CD8-positive, alpha-beta memory T cell (primary cell): ENCODE measurements around the gene ZMYND15. TPM values are rescaled to one million over a fixed set of nuclear protein-coding genes. Genes with fewer than 3 reads are reported as not detected.
A peak's percentile ranks its signal among the peaks of the same experiment; 100 is the strongest.

Source experiments
- CTCF ChIA-PET: fragments of 350-600 bp; sonication (Branson Sonifier 250); formaldehyde crosslinking; loops from one replicate; lab custom pipeline; 2021; ENCODE audit warnings: antibody characterized with exemption; lab: Charles Lee
- POLR2A ChIA-PET: fragments of 350-600 bp; sonication (Branson Sonifier 250); formaldehyde crosslinking; loops from one replicate; lab custom pipeline; 2021; ENCODE audit warnings: antibody characterized with exemption; lab: Charles Lee
- DNase-seq, 5 donors: peaks; one replicate each; pipeline versions ENCODE4 v3.0.0 to v3.0.0-alpha.2; 2020 to 2022; ENCODE audit warnings: mixed read lengths in 1 of 5
- H3K27ac ChIP-seq: one replicate; pipeline ENCODE4 v1.7.0; 2013; ENCODE audit warnings: low read depth, mild to moderate bottlenecking, low read length, moderate library complexity
- H3K27me3 ChIP-seq: 2 replicates; pipeline ENCODE4 v1.7.0; 2013; ENCODE audit warnings: low read length, mild to moderate bottlenecking; ENCODE audit not compliant: insufficient read depth, poor library complexity, severe bottlenecking
- H3K36me3 ChIP-seq: 2 replicates; pipeline ENCODE4 v1.7.0; 2013; ENCODE audit warnings: mild to moderate bottlenecking, low read length, moderate library complexity; ENCODE audit not compliant: insufficient read depth
- H3K4me1 ChIP-seq: 2 replicates; pipeline ENCODE4 v1.7.0; 2013; ENCODE audit warnings: mild to moderate bottlenecking, low read length, moderate library complexity; ENCODE audit not compliant: insufficient read depth
- H3K4me3 ChIP-seq: 2 replicates; pipeline ENCODE4 v1.7.0; 2013; ENCODE audit warnings: mild to moderate bottlenecking, low read length
- H3K9me3 ChIP-seq: 2 replicates; pipeline ENCODE4 v1.7.0; 2013; ENCODE audit warnings: mild to moderate bottlenecking, low read length
- H3K27ac Mint-ChIP-seq, 8 donors: one replicate each; pipeline ENCODE4 v1.8.0; 2020 to 2021; ENCODE audit warnings: mixed read lengths in 8 of 8, mild to moderate bottlenecking in 6 of 8, inconsistent platforms in 3 of 8, moderate library complexity in 3 of 8
- H3K27me3 Mint-ChIP-seq, 2 donors: one replicate each; pipeline ENCODE4 v1.8.0; 2020 to 2021; ENCODE audit warnings: mixed read lengths in 2 of 2, mild to moderate bottlenecking in 1 of 2, moderate library complexity in 1 of 2
- H3K36me3 Mint-ChIP-seq, 3 donors: one replicate each; pipeline ENCODE4 v1.8.0; 2020 to 2021; ENCODE audit warnings: mixed read lengths in 3 of 3, inconsistent platforms in 1 of 3, mild to moderate bottlenecking in 1 of 3
- H3K4me1 Mint-ChIP-seq, 3 donors: one replicate each; pipeline ENCODE4 v1.8.0; 2020 to 2021; ENCODE audit warnings: mixed read lengths in 3 of 3, inconsistent platforms in 1 of 3, mild to moderate bottlenecking in 1 of 3
- H3K4me3 Mint-ChIP-seq, 7 donors: one replicate each; pipeline ENCODE4 v1.8.0; 2020 to 2021; ENCODE audit warnings: mixed read lengths in 7 of 7, mild to moderate bottlenecking in 6 of 7, moderate library complexity in 4 of 7, inconsistent platforms in 2 of 7
- H3K9me3 Mint-ChIP-seq, 5 donors: one replicate each; pipeline ENCODE4 v1.8.0; 2020 to 2022; ENCODE audit warnings: mixed read lengths in 5 of 5, mild to moderate bottlenecking in 3 of 5, moderate library complexity in 2 of 5, inconsistent platforms in 1 of 5
- polyA plus RNA-seq: library from polyadenylated mRNA; unstranded; fragments of 300-500 nt; fragmentation: Illumina TruSeq; gene quantifications from one replicate; pipeline ENCODE4 v1.2.3, GENCODE V29; 2021
- total RNA-seq, 2 experiments: library from RNA; stranded (reverse); gene quantifications; one replicate each; pipeline ENCODE4 v1.2.3, GENCODE V29; 2021

Gene ZMYND15
- total and polyA plus RNA-seq, 3 experiments from 2014 or later: 0.09 TPM; not detected in 2

DNA sequence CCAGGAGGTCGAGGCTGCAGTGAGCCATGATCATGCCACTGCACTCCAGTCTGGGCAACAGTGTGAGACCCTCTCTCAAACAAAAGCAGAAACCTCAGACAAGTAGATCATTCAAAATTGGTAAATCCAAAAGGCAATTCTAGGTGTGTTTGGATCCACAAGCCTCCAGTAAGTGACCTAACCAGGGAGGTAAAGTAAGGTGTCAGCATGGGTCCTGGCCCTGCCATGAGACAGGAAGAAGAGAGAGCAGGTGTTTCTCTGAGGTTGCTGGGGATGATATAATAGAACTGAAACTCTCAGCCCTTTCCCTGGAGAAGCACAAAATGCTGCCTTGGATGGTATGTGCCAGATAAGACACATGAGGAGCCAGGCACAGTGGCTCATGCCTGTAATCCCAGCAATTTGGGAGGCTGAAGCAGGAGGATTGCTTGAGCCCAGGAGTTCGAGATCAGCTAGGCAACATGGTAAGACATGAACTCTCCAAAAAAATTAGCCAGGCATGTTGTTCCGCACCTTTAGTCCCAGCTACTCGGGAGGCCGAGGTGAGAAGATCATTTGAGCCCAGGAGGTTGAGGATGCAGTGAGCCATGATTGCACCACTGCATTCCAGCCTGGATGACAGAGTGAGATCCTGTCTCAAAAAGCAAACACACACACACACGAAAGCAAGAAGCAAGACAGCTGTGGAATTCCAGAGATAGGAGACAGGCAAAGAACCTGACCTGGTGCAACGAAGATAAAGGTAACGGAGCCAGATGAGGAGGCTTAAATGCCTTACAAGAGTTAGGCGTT, 38.5 kb downstream of the ZMYND15 start:
- Mint-ChIP-seq H3K27ac (no peak overlapping the region), H3K4me3 (no peak overlapping the region), H3K36me3 (no peaks in the 10 kb centered on the region), H3K4me1 (no peaks in the 10 kb centered on the region), H3K9me3 (no peaks in the 10 kb centered on the region), H3K27me3 (peaks cover 11 to 43% of the 10 kb centered on the region in 2 donors)
- no peak for DNase-seq
- no peaks in the 10 kb centered on the region for H3K27me3 ChIP-seq
- ChIA-PET POLR2A (no interaction called here), CTCF (interaction anchor here (4.7 kb wide), 1 partner anchor 12 kb away, joined by 28 read pairs; no protein-coding TSS in a partner anchor)
- no peaks in the 10 kb centered on the region for H3K9me3 ChIP-seq
- H3K4me3 ChIP-seq: no peak overlapping the region
- no peaks in the 10 kb centered on the region for H3K4me1 ChIP-seq
- H3K27ac ChIP-seq: no peak overlapping the region
- H3K36me3 ChIP-seq: no peaks in the 10 kb centered on the region

DNA sequence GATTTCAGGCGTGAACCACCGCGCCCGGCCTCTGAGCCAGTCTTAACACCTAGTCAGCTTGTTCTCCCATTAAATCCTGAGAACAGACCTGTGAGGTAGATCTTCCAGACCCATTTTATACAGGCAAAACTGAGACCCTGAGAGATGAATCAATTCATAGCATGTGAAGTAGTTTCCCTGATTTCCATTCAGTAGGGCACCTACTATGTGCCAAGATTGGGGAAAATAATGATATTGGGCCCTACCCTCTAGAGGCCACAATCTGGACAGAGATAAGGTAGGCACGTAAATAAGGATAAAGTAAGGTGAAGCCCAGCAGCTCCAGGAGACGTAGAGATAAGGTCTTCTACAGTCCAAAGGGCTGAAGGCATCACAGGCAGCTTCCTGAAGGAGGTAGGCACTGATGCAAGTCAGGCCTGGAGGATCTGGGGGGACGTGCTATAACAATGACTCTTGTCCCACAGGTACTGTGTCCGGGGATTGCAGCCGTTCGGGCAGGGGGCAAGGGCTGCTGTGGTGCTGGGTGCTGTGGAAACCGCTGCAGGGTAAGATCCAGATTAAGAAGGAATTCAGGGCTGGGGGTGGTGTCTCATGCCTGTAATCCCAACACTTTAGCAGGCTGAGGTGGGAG, 40.8 kb downstream of the ZMYND15 start:
- Histone ChIP-seq H3K27me3 (peaks cover 16% of the 10 kb centered on the region), H3K9me3 (no peaks in the 10 kb centered on the region), H3K4me3 (no peak overlapping the region), H3K36me3 (no peaks in the 10 kb centered on the region), H3K27ac (no peak overlapping the region), H3K4me1 (peaks cover 2% of the 10 kb centered on the region)
- Mint-ChIP-seq H3K4me3 (no peak overlapping the region), H3K36me3 (no peaks in the 10 kb centered on the region), H3K27ac (no peak overlapping the region), H3K4me1 (peaks cover 0 to 3% (median 3%) of the 10 kb centered on the region in 3 donors), H3K9me3 (no peaks in the 10 kb centered on the region), H3K27me3 (peaks cover 28 to 49% of the 10 kb centered on the region in 2 donors)
- CTCF ChIA-PET: interaction anchor here (0.7 to 4.7 kb wide), 3 partner anchors 8 to 156 kb away, joined by 3 to 28 read pairs (median 3); partner anchors contain the start of gene GLTPD2
- POLR2A ChIA-PET: no interaction called here
- no peak for DNase-seq

DNA sequence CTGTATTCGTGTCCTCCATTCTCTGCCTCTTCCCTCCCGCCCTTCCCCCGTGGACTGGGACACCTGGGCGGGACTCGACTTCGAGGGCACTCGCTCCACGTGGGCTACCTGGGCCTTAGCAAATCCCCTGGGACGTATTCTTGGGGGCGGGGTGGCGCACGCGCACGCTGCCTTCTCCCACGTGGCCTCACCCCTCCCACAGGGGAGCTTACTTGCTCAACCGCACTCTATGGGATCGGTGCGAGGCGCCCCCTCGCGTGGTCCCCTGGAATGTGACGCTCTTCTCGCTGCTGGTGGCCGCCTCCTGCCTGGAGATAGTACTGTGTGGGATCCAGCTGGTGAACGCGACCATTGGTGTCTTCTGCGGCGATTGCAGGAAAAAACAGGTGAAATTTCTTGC, 43.0 kb downstream of the ZMYND15 start:
- Mint-ChIP-seq H3K4me3 (no peak overlapping the region), H3K27ac (no peak overlapping the region), H3K36me3 (no peaks in the 10 kb centered on the region), H3K4me1 (peaks cover 10 to 22% (median 15%) of the 10 kb centered on the region in 3 donors), H3K9me3 (no peaks in the 10 kb centered on the region), H3K27me3 (peaks cover 48 to 65% of the 10 kb centered on the region in 2 donors)
- POLR2A ChIA-PET: interaction anchor here (0.7 kb wide), 2 partner anchors 49 to 71 kb away, joined by 6 to 11 read pairs; no protein-coding TSS in a partner anchor
- no peak for DNase-seq
- H3K36me3 ChIP-seq: no peaks in the 10 kb centered on the region
- H3K4me1 ChIP-seq: peaks cover 12% of the 10 kb centered on the region
- peaks cover 23% of the 10 kb centered on the region for H3K27me3 ChIP-seq
- H3K9me3 ChIP-seq: no peaks in the 10 kb centered on the region
- no peak overlapping the region for H3K4me3 ChIP-seq
- H3K27ac ChIP-seq: no peak overlapping the region
- CTCF ChIA-PET: no interaction called here

DNA sequence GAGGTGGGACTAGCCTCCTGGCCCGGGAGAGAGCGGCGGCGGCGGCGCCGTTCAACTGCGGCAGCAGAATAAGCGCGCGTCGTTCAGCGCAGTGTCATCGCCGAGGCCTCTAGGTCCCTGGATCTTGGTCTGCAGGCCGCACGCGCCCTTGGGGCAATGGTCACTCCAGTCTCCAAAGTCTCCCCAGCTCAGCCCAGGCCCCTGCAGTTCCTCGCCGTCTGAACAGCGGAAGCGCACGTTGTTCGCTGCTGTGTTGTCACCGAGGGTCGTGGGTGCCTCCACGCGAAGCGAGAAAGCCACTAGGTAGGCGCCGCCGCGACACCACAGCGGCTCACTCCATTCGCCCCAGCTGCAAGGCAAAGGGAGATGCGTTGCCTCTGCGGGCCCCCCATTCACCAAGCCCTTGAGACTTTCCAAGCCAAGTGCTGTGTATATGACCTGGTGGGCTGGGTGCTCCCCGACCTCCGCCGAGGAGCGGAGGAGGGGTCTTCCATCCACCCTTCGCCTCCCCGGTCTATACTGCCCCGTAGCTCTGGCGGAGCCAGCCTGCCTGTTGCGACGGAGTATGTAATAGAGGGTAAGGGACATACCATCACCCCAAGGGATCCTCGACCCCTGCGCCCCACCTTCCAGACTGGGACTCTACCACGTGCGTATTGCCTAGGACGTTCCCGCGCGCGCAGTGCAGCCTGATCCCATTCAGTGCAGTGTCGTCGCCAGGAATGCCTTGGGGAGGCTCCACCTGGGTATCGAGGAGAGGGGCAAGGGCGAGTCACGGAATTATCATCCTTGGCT, 45.9 kb downstream of the ZMYND15 start:
- Histone ChIP-seq H3K27me3 (peaks cover 23% of the 10 kb centered on the region), H3K4me1 (peaks cover 20% of the 10 kb centered on the region), H3K9me3 (no peaks in the 10 kb centered on the region), H3K27ac (no peak overlapping the region), H3K36me3 (no peaks in the 10 kb centered on the region), H3K4me3 (no peak overlapping the region)
- Mint-ChIP-seq H3K27me3 (peaks cover 53 to 55% of the 10 kb centered on the region in 2 donors), H3K9me3 (peaks cover 0 to 2% (median 0%) of the 10 kb centered on the region in 5 donors), H3K4me3 (peak overlapping the region in 6 of 7 donors; percentile 19 to 65 (median 48)), H3K4me1 (peaks cover 14 to 29% (median 18%) of the 10 kb centered on the region in 3 donors), H3K36me3 (peaks cover 0 to 2% (median 0%) of the 10 kb centered on the region in 3 donors), H3K27ac (no peak overlapping the region)
- no peak for DNase-seq
- CTCF ChIA-PET: interaction anchor here (0.9 to 4.1 kb wide), 3 partner anchors 71 to 91 kb away, joined by 3 to 15 read pairs (median 4); partner anchors contain the start of gene ARRB2
- POLR2A ChIA-PET: no interaction called here

DNA sequence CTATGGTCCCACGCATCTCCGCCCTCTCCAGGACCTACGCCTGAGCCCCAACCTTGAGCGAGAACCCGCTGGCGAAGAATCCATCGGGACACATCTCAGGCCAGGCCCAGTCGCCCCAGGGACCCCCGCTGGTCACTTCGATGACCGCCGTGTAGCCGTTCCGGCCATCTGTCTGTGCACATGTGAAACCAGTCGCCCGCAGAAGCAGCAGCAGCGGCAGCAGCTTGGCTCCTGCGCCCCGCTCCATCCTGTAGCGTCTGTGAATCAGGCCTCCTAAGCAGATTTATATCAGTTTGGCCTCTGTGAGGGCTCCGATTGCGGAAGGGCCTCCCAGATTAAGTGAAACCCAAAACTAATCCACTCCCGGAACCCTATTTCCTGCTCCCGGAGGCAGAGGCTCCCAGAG, 46.5 kb downstream of the ZMYND15 start, which contains the start of gene VMO1:
Gene VMO1, minus strand, starts transcription at position 259 of the 406 bp plus-strand sequence. Its CDS starts 12 bp downstream, at position 247.
- peaks cover 51 to 53% of the 10 kb centered on the region in 2 donors for H3K27me3 Mint-ChIP-seq
- DNase-seq: no peak

DNA sequence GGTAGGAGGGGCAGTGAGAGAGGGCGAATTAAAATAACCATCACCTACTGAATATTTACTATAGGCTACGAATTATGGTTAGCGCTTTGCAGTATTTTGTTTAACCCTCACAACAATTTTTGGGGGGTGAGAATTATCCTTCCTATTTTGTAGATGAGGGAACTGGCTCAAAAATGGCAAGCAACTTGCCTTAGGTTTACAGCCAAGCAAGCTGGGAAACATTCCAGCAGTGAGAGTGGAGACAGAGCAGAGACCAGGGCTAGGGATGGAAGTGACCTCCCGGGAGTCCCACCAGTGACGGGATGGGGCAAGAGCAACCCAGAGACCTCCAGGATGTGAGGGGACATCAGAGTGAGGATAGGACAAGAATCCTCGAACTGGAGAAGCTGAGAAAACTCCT, 46.9 kb downstream of the ZMYND15 start:
- no peak for DNase-seq
- H3K36me3 ChIP-seq: no peaks in the 10 kb centered on the region
- peaks cover 24% of the 10 kb centered on the region for H3K4me1 ChIP-seq
- POLR2A ChIA-PET: no interaction called here
- Mint-ChIP-seq H3K9me3 (peaks cover 0 to 2% (median 0%) of the 10 kb centered on the region in 5 donors), H3K36me3 (peaks cover 0 to 2% (median 0%) of the 10 kb centered on the region in 3 donors), H3K27ac (no peak overlapping the region), H3K4me1 (peaks cover 18 to 38% (median 26%) of the 10 kb centered on the region in 3 donors), H3K27me3 (peaks cover 51 to 53% of the 10 kb centered on the region in 2 donors), H3K4me3 (peak overlapping the region in 3 of 7 donors; percentile 2 to 63 (median 49))
- peaks cover 23% of the 10 kb centered on the region for H3K27me3 ChIP-seq
- no peak overlapping the region for H3K4me3 ChIP-seq
- no peak overlapping the region for H3K27ac ChIP-seq
- CTCF ChIA-PET: interaction anchor here (1.3 to 4.1 kb wide), 3 partner anchors 9 to 77 kb away, joined by 3 to 15 read pairs (median 4); partner anchors contain the start of genes ARRB2 and PSMB6
- no peaks in the 10 kb centered on the region for H3K9me3 ChIP-seq

More for the DNA sequence above, 46.5 kb downstream of the ZMYND15 start, which contains the start of gene VMO1:
- Mint-ChIP-seq H3K4me3 (peak within 1 kb of the TSS; percentile 19 to 88 (median 54)), H3K36me3 (peaks cover 0 to 2% (median 0%) of the 10 kb centered on the region in 3 donors), H3K27ac (peak within 1 kb of the TSS in 1 of 8 donors; percentile 80), H3K9me3 (peaks cover 0 to 2% (median 0%) of the 10 kb centered on the region in 5 donors), H3K4me1 (peaks cover 18 to 35% (median 24%) of the 10 kb centered on the region in 3 donors)
- H3K4me1 ChIP-seq: peaks cover 24% of the 10 kb centered on the region
- ChIA-PET POLR2A (no interaction called here), CTCF (interaction anchor here (1.3 to 4.1 kb wide), 3 partner anchors 10 to 77 kb away, joined by 3 to 15 read pairs (median 4); partner anchors contain the start of genes ARRB2 and PSMB6)
- H3K27ac ChIP-seq: no peak within 1 kb of the TSS
- no peaks in the 10 kb centered on the region for H3K9me3 ChIP-seq
- no peak within 1 kb of the TSS for H3K4me3 ChIP-seq
- peaks cover 23% of the 10 kb centered on the region for H3K27me3 ChIP-seq
- H3K36me3 ChIP-seq: no peaks in the 10 kb centered on the region
